Activated effector memory CD4-positive, alpha-beta T cell treated with anti-CD3 and anti-CD28 coated beads, Interleukin-2, amount 50 U/mL, for 16 hours (primary cell): ENCODE data around the gene ALDH16A1.
A peak's percentile ranks its signal among the peaks of the same experiment; 100 is the strongest.
"Not testable (repeated sequence)": the region's sequence is repeated elsewhere in the genome, so short reads cannot be mapped to it uniquely, and the experiment has no call there.

Experiments
- DNase-seq: peaks from one replicate; pipeline ENCODE4 v3.0.0-alpha.2; 2020

Gene ALDH16A1

GRCh38 chr19:49468746-49469447 is 15.9 kb downstream of the ALDH16A1 start:
- DNase-seq: peak; percentile 92

- DNase-seq: peak; percentile 91
These were observed 17.0 kb downstream of the ALDH16A1 start for GRCh38 chr19:49469828-49470614.

- DNase-seq: no peak
These were observed 17.6 kb downstream of the ALDH16A1 start for GRCh38 chr19:49470615-49470978.

- no peak for DNase-seq
These were observed 19.9 kb downstream of the ALDH16A1 start for GRCh38 chr19:49472936-49473335.

- not testable (repeated sequence) for DNase-seq
These were observed 20.5 kb downstream of the ALDH16A1 start for GRCh38 chr19:49473501-49473867.

GRCh38 chr19:49473868-49474541 is 21.0 kb downstream of the ALDH16A1 start, which contains the start of gene FLT3LG:
Gene FLT3LG, plus strand, starts transcription at chr19:49474215. Its CDS starts 425 bp downstream, at chr19:49474640.
- DNase-seq: peak; percentile 96

- DNase-seq: no peak
These were observed 21.5 kb downstream of the ALDH16A1 start for GRCh38 chr19:49474542-49474924.

- DNase-seq: no peak
These were observed 22.3 kb downstream of the ALDH16A1 start for GRCh38 chr19:49475191-49475917.

- DNase-seq: peak; percentile 90
These were observed 23.2 kb downstream of the ALDH16A1 start for GRCh38 chr19:49475995-49476880.

- DNase-seq: no peak
These were observed 27.1 kb downstream of the ALDH16A1 start for GRCh38 chr19:49479975-49480628.

GRCh38 chr19:49481020-49481683 is 28.1 kb downstream of the ALDH16A1 start:
- DNase-seq: no peak

GRCh38 chr19:49486232-49486631 is 33.2 kb downstream of the ALDH16A1 start:
- DNase-seq: no peak

GRCh38 chr19:49486710-49487276 is 33.8 kb downstream of the ALDH16A1 start:
- DNase-seq: no peak

- DNase-seq: peak; percentile 100
These were observed 34.4 kb downstream of the ALDH16A1 start, which contains the start of gene RPL13A for GRCh38 chr19:49487277-49488045. Gene RPL13A, plus strand, starts transcription at chr19:49487608. Its CDS starts 22 bp downstream, at chr19:49487630.

GRCh38 chr19:49488046-49488862 is 35.2 kb downstream of the ALDH16A1 start:
- DNase-seq: no peak

- DNase-seq: no peak
These were observed 36.0 kb downstream of the ALDH16A1 start for GRCh38 chr19:49488863-49489537.

- DNase-seq: peak; percentile 82
These were observed 36.7 kb downstream of the ALDH16A1 start for GRCh38 chr19:49489601-49490167.
